Peyer's patch (tissue), 4 donors: ENCODE measurements around the gene PRSS38.

Experiments used
- POLR2A ChIP-seq, 2 donors: fragments of 450-650 bp; IDR thresholded peaks; one replicate each; pipeline ENCODE4 v1.5.1; 2017; ENCODE audit warnings: antibody characterized with exemption in 2 of 2, mild to moderate bottlenecking in 2 of 2, moderate library complexity in 2 of 2
- TF ChIP-seq, protein P1 (sequence below), 6 experiments: fragments of 450-650 bp in 4 of 6; fragments of 200-600 bp in 2 of 6; sonication (generic) in 1 of 6; IDR thresholded peaks; one replicate each; pipeline ENCODE4 v1.5.1; 2017 to 2019; ENCODE audit warnings: antibody characterized with exemption in 6 of 6, mild to moderate bottlenecking in 3 of 6, moderate library complexity in 1 of 6

GRCh38 chr1:227793079-227793947 is 22.2 kb upstream of the PRSS38 start:
- TF ChIP-seq, protein P1, sequence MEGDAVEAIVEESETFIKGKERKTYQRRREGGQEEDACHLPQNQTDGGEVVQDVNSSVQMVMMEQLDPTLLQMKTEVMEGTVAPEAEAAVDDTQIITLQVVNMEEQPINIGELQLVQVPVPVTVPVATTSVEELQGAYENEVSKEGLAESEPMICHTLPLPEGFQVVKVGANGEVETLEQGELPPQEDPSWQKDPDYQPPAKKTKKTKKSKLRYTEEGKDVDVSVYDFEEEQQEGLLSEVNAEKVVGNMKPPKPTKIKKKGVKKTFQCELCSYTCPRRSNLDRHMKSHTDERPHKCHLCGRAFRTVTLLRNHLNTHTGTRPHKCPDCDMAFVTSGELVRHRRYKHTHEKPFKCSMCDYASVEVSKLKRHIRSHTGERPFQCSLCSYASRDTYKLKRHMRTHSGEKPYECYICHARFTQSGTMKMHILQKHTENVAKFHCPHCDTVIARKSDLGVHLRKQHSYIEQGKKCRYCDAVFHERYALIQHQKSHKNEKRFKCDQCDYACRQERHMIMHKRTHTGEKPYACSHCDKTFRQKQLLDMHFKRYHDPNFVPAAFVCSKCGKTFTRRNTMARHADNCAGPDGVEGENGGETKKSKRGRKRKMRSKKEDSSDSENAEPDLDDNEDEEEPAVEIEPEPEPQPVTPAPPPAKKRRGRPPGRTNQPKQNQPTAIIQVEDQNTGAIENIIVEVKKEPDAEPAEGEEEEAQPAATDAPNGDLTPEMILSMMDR (IDR thresholded peaks at IDR 0.05), result no peak
- TF ChIP-seq POLR2A (IDR thresholded peaks at IDR 0.05), result no peak
